Adrenal gland (tissue), 12 donors: ENCODE results near the gene ACVR2B. TPM values are rescaled to one million over a fixed set of nuclear protein-coding genes. Genes with fewer than 3 reads are reported as not detected.

Source experiments
- DNase-seq, 7 donors: peaks; one replicate each; pipeline ENCODE4 v3.0.0-alpha.2; 2019 to 2020
- H3K27ac ChIP-seq, 5 donors: fragments of 200-600 bp; sonication (generic) in 4 of 5; 1 replicate in 3 of 5; 2 replicates in 2 of 5; pipeline versions ENCODE4 v1.5.1 to v1.8.0; 2016 to 2020; ENCODE audit warnings: mild to moderate bottlenecking in 1 of 5
- H3K27me3 ChIP-seq: fragments of 200-600 bp; 2 replicates; pipeline ENCODE4 v1.8.0; 2021
- H3K36me3 ChIP-seq, 2 donors: fragments of 200-600 bp; replicated peaks in 1 of 2; 1 replicate in 1 of 2; 2 replicates in 1 of 2; pipeline versions ENCODE4 v1.5.1 to v1.8.0; 2018 to 2022
- H3K4me1 ChIP-seq, 2 donors: fragments of 200-600 bp; replicated peaks in 1 of 2; 1 replicate in 1 of 2; 2 replicates in 1 of 2; pipeline versions ENCODE4 v1.5.1 to v1.8.0; 2018 to 2021
- H3K4me3 ChIP-seq, 4 donors: fragments of 200-600 bp; sonication (generic) in 3 of 4; one replicate each; pipeline ENCODE4 v1.5.1; 2016 to 2018
- H3K9me3 ChIP-seq, 3 donors: fragments of 200-600 bp; sonication (generic) in 1 of 3; replicated peaks in 1 of 3; 1 replicate in 2 of 3; 2 replicates in 1 of 3; pipeline versions ENCODE4 v1.5.1 to v1.8.0; 2016 to 2021
- POLR2A ChIP-seq, 2 donors: fragments of 450-650 bp; IDR thresholded peaks; one replicate each; pipeline ENCODE4 v1.6.1; 2017; ENCODE audit warnings: antibody characterized with exemption in 2 of 2, mild to moderate bottlenecking in 2 of 2, moderate library complexity in 1 of 2
- WGBS, 4 donors: extraction: QIAGEN DNeasy Blood & Tissue Kit in 2 of 4; methylation state at CpG; one replicate each; pipeline versions ENCODE4 v1.1.5 to v1.1.7; 2013 to 2017; 5-methylcytosine and 5-hydroxymethylcytosine counted together
- intact Hi-C, 2 donors: fragments of 100-400 bp; cut with DNase I; formaldehyde crosslinking; loops; one replicate each; pipeline versions ENCODE4 v1.14.1 to v1.15.0; 2022 to 2023
- polyA plus RNA-seq, 3 donors: library from polyadenylated mRNA; stranded (reverse); fragments of 200-250 nt in 2 of 3; fragments of 350-450 nt in 1 of 3; fragmentation: Illumina TruSeq in 1 of 3; extraction: RNeasy Lipid Tissue Mini Kit (QIAGEN cat#74804) in 1 of 3; gene quantifications; one replicate each; pipeline ENCODE4 v1.2.3, GENCODE V29; 2013 to 2014
- total RNA-seq, 9 donors: library from RNA; depleted of rRNA in 4 of 9; stranded (reverse); fragments of >200 nt in 4 of 9; fragments of 120-200 nt in 1 of 9; fragmentation: NEBNext Ultra II Directional in 1 of 9; extraction: Animal tissue kit (Norgen Biotek cat#: 25700) in 1 of 9; gene quantifications; one replicate each; pipeline versions ENCODE4 v1.1.0 to v1.2.4, GENCODE V29; 2013 to 2023
- TF ChIP-seq, protein P1 (sequence below), 6 experiments: fragments of 450-650 bp in 4 of 6; fragments of 200-600 bp in 2 of 6; sonication (generic) in 1 of 6; IDR thresholded peaks; 1 replicate in 5 of 6; 2 replicates in 1 of 6; pipeline versions ENCODE4 v1.5.1 to v1.8.0; 2016 to 2021; ENCODE audit warnings: antibody characterized with exemption in 6 of 6, mild to moderate bottlenecking in 2 of 6, moderate library complexity in 1 of 6
- donor health status: healthy with polysubstance abuse.
- donor health status: Bipolar disorder and iron deficiency.
- donor health status: DM: yes; HTN: yes; CAD: no.
- donor health status: DM: no; HTN: no; CAD: no.
- donor health status: DM: no; HTN: no; CAD: no.
- donor health status: DM: yes; HTN: yes; CAD: no.

ACVR2B gene
- total and polyA plus RNA-seq, 12 donors: 1.8 to 20.2 (median 11.6) TPM

DNA sequence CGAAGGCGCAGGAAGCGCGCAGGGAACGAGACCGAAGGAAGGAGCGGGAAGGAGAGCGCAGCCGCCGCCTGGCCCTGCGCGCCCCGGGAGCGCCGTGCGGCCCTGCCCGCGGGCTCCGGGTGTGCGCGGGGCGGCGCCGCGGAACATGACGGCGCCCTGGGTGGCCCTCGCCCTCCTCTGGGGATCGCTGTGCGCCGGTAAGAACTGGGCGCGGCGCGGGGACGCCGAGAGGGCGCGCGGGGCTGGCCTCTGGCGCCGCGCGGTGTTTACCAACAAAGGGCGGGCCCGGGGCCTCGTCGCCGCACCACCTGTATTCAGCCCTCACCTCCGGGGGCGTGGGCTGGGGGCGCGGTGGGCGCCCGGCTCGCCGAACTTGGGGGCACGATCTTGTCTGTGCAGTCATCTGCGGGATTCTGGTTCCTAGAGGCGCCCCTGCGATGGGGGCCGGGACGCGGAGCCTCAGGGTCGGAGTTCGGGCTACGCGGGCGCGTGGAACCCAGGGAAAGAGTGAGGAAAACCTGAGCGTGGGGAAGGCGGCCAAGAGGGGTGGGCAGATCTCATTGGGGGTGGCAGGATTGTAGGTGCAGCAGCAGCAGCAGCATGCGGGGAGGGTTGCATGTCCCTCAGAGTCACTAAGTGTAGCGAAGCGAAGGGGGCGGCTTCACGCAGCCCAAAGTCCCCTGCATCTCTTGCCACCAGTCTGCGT lies 641 bp downstream of the ACVR2B start:
- H3K27ac ChIP-seq: peak overlapping the region; percentile 24 to 94 (median 90)
- peak in 1 of 2 donors; percentile 45 for TF ChIP-seq POLR2A (IDR thresholded peaks at IDR 0.05)
- TF ChIP-seq, protein P1, sequence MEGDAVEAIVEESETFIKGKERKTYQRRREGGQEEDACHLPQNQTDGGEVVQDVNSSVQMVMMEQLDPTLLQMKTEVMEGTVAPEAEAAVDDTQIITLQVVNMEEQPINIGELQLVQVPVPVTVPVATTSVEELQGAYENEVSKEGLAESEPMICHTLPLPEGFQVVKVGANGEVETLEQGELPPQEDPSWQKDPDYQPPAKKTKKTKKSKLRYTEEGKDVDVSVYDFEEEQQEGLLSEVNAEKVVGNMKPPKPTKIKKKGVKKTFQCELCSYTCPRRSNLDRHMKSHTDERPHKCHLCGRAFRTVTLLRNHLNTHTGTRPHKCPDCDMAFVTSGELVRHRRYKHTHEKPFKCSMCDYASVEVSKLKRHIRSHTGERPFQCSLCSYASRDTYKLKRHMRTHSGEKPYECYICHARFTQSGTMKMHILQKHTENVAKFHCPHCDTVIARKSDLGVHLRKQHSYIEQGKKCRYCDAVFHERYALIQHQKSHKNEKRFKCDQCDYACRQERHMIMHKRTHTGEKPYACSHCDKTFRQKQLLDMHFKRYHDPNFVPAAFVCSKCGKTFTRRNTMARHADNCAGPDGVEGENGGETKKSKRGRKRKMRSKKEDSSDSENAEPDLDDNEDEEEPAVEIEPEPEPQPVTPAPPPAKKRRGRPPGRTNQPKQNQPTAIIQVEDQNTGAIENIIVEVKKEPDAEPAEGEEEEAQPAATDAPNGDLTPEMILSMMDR (IDR thresholded peaks at IDR 0.05): no peak
- intact Hi-C loops: no loop called here
- peaks cover 35 to 54% of the 10 kb centered on the region in 2 donors for H3K4me1 ChIP-seq
- no peaks in the 10 kb centered on the region for H3K36me3 ChIP-seq
- H3K9me3 ChIP-seq: no peaks in the 10 kb centered on the region
- 0 to 2% (median 1%) methylated on average over 12 to 78 of the region's 78 CpGs for WGBS, 4 donors
- H3K27me3 ChIP-seq: no peaks in the 10 kb centered on the region
- H3K4me3 ChIP-seq: peak overlapping the region; percentile 29 to 97 (median 56)
- peak in 6 of 7 donors; percentile 48 to 72 (median 55) for DNase-seq

DNA sequence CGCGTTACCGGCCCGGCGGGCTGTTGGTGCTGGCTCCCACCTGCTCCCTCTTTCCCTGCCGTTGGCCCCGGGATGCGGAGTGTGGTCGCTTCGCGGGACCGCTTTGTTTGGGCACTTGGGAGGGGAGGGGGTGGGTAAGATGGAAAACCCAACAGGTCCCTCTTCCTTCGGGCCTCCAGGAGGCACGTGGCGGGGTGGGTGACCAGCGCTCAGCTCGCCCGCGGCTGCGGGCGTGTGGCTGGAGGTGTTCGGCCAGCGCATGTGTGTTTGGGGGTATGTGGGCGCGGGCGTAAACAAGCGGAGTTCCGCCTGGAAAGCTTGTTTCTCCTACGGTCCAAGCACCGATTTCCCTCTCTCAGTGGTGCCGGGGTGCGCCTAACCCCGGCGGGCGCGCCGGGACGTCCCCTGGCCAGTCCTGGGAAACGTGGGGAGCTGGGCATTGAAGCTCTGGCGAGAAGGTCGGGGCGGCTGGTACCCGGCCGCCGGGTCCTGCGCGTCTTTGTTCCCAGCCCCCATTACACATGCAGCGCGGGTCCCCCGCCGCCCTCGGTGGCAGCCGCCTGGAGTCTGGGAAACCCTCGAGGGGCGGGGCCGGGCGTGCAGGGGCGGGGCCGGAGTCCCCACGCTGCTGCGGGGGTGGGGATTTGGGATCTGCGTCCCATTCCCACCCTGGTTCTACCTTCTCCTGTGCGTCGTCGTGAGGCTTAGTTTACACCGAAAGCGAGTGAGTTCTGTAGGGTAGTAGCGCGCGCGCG lies 1.4 kb downstream of the ACVR2B start:
- DNase-seq: peak; percentile 87 to 91 (median 89)
- peaks cover 40 to 55% of the 10 kb centered on the region in 2 donors for H3K4me1 ChIP-seq
- peak overlapping the region; percentile 15 to 94 (median 90) for H3K27ac ChIP-seq
- H3K4me3 ChIP-seq: peak overlapping the region; percentile 27 to 97 (median 56)
- 0 to 1% (median 0%) methylated on average over 14 to 72 of the region's 72 CpGs for WGBS, 4 donors
- no peaks in the 10 kb centered on the region for H3K9me3 ChIP-seq
- H3K27me3 ChIP-seq: no peaks in the 10 kb centered on the region
- H3K36me3 ChIP-seq: no peaks in the 10 kb centered on the region
- TF ChIP-seq, protein P1 (IDR thresholded peaks at IDR 0.05): no peak
- TF ChIP-seq POLR2A (IDR thresholded peaks at IDR 0.05): no peak
- intact Hi-C loops: no loop called here

DNA sequence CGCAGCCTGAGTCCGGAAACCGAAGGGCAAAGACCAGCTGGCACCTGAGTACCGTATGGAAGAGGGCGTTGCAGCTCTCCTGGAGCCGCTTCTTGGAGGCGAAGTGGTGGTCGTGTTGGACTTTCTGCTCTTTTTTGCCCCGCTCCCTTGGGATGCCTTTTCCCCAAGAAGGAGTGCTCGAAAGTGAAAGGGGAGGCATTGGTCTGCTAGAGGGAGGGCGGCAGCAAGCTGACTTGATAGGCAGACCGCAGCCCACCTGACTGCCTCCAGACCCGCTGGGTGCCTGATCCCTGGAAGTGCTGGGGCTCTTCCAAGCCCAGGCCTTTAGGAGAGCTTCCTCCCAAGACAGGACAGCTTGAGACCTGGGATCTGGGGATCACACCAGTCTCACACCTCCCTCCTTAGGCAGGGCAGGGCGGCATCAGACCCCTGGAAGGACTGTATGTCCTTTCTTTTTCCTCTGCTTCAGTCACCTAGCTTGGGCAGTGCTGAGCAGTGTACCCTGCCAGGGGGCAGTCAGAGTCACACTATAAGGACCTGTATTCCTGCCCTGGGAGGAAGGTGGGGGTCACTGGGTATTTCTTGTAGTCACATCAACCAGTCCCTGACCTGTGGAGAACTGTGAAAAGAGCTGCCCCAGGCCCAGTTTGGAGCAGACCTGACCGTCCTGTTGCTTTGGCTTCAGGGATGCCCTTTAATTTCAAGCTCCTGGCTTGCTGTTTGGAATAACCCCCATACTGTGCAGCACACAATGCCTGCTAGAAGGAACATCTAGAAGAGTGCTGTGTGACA lies 2.1 kb downstream of the ACVR2B start:
- peak overlapping the region in 2 of 4 donors; percentile 75 to 97 for H3K4me3 ChIP-seq
- intact Hi-C loops: no loop called here
- TF ChIP-seq, protein P1 (IDR thresholded peaks at IDR 0.05): no peak
- peak in 1 of 2 donors; percentile 85 for TF ChIP-seq POLR2A (IDR thresholded peaks at IDR 0.05)
- H3K27ac ChIP-seq: peak overlapping the region; percentile 15 to 94 (median 90)
- no peaks in the 10 kb centered on the region for H3K9me3 ChIP-seq
- H3K27me3 ChIP-seq: no peaks in the 10 kb centered on the region
- WGBS, 4 donors: 9 to 16% (median 11%) methylated on average over 5 to 15 of the region's 15 CpGs
- H3K4me1 ChIP-seq: peaks cover 48 to 59% of the 10 kb centered on the region in 2 donors
- peak in 6 of 7 donors; percentile 60 to 79 (median 72) for DNase-seq
- H3K36me3 ChIP-seq: no peaks in the 10 kb centered on the region
